ENCODE data around the gene PCDHGB3. TPM values are rescaled to one million over a fixed set of nuclear protein-coding genes. Genes with fewer than 3 reads are reported as not detected.
A peak's percentile ranks its signal among the peaks of the same experiment; 100 is the strongest.

The PCDHGB3 gene
- polyA plus RNA-seq, 3 donors, result not detected

DNA sequence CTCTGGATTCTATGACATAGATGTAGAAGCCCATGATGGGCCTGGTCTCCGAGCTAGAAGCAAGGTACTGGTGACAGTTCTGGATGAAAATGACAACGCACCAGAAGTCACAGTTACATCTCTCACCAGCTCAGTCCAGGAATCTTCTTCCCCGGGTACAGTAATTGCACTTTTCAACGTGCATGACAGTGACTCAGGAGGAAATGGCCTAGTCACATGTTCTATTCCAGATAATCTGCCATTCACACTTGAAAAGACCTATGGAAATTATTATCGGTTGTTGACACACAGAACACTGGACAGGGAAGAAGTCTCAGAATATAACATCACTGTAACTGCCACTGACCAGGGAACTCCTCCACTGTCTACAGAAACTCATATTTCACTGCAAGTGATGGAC is 13.9 kb upstream of the PCDHGB3 start:
- TF ChIP-seq CTCF (IDR thresholded peaks at IDR 0.05), result no peak
- Histone ChIP-seq H3K4me2 (replicated peaks; ENCODE audit: extremely low read depth, low read length, poor library complexity, severe bottlenecking) (no peak overlapping the region), H3K27me3 (ENCODE audit: control insufficient read depth in 2 of 2, insufficient read depth in 2 of 2, low read length in 2 of 2) (peaks cover 30 to 91% of the 10 kb centered on the region in 2 donors), H3K27ac (ENCODE audit: low read depth in 1 of 2, low read length in 2 of 2) (no peak overlapping the region), H3K9me3 (replicated peaks in 1 of 2; ENCODE audit: control insufficient read depth in 1 of 2, insufficient read depth in 1 of 2, low read length in 2 of 2) (peaks cover 54 to 75% of the 10 kb centered on the region in 2 donors), H2AFZ (ENCODE audit: insufficient read depth, low read depth, low read length, poor library complexity, severe bottlenecking) (no peak overlapping the region), H3K79me2 (ENCODE audit: insufficient read depth, low read length) (no peaks in the 10 kb centered on the region), H3K36me3 (replicated peaks in 1 of 2; ENCODE audit: control insufficient read depth in 1 of 2, insufficient read depth in 2 of 2, low read length in 2 of 2) (no peaks in the 10 kb centered on the region), H3K4me3 (replicated peaks in 1 of 3; ENCODE audit: low read depth in 2 of 3, low read length in 3 of 3) (no peak overlapping the region), H4K20me1 (ENCODE audit: insufficient read depth, low read length) (no peaks in the 10 kb centered on the region), H3K9ac (ENCODE audit: insufficient read depth, low read length, poor library complexity, severe bottlenecking) (no peak overlapping the region), H3K4me1 (ENCODE audit: control insufficient read depth in 1 of 2, insufficient read depth in 2 of 2, low read length in 2 of 2) (no peaks in the 10 kb centered on the region)
- 64% methylated on average over 4 of the region's 5 CpGs for WGBS (ENCODE audit: insufficient coverage)
- peaks cover 37 to 65% (median 59%) of the 10 kb centered on the region in 3 donors for H3K27me3 Mint-ChIP-seq (ENCODE audit: low read depth in 3 of 3)
- H3K4me3 Mint-ChIP-seq, result no peak overlapping the region
- peaks cover 2% of the 10 kb centered on the region for H3K4me1 Mint-ChIP-seq
- intact Hi-C loops (cut with micrococcal nuclease), result no loop called here
- peaks cover 10 to 12% of the 10 kb centered on the region in 2 donors for H3K36me3 Mint-ChIP-seq
- H3K9me3 Mint-ChIP-seq, result peaks cover 39 to 80% (median 62%) of the 10 kb centered on the region in 7 donors
- no peak overlapping the region for H3K27ac Mint-ChIP-seq
- DNase-seq, result no peak

DNA sequence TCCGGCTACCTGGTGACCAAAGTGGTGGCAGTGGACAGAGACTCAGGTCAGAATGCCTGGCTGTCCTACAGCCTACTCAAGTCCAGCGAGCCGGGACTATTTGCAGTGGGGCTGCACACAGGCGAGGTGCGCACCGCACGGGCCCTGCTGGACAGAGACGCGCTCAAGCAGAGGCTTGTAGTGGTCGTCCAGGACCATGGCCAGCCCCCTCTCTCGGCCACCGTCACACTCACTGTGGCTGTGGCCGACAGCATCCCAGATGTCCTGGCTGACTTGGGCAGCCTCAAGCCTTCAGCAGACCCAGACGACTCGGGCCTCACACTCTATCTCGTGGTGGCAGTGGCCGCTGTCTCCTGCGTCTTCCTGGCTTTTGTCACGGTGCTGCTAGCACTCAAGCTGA is 13.1 kb upstream of the PCDHGB3 start:
- H3K9me3 Mint-ChIP-seq, result peaks cover 38 to 80% (median 62%) of the 10 kb centered on the region in 7 donors
- Histone ChIP-seq H3K4me2 (replicated peaks; ENCODE audit: extremely low read depth, low read length, poor library complexity, severe bottlenecking) (no peak overlapping the region), H2AFZ (ENCODE audit: insufficient read depth, low read depth, low read length, poor library complexity, severe bottlenecking) (no peak overlapping the region), H3K9me3 (replicated peaks in 1 of 2; ENCODE audit: control insufficient read depth in 1 of 2, insufficient read depth in 1 of 2, low read length in 2 of 2) (peaks cover 55 to 77% of the 10 kb centered on the region in 2 donors), H3K9ac (ENCODE audit: insufficient read depth, low read length, poor library complexity, severe bottlenecking) (no peak overlapping the region), H3K79me2 (ENCODE audit: insufficient read depth, low read length) (no peaks in the 10 kb centered on the region), H3K4me1 (ENCODE audit: control insufficient read depth in 1 of 2, insufficient read depth in 2 of 2, low read length in 2 of 2) (no peaks in the 10 kb centered on the region), H3K36me3 (replicated peaks in 1 of 2; ENCODE audit: control insufficient read depth in 1 of 2, insufficient read depth in 2 of 2, low read length in 2 of 2) (no peaks in the 10 kb centered on the region), H3K27ac (ENCODE audit: low read depth in 1 of 2, low read length in 2 of 2) (no peak overlapping the region), H4K20me1 (ENCODE audit: insufficient read depth, low read length) (no peaks in the 10 kb centered on the region), H3K27me3 (ENCODE audit: control insufficient read depth in 2 of 2, insufficient read depth in 2 of 2, low read length in 2 of 2) (peaks cover 29 to 90% of the 10 kb centered on the region in 2 donors), H3K4me3 (replicated peaks in 1 of 3; ENCODE audit: low read depth in 2 of 3, low read length in 3 of 3) (no peak overlapping the region)
- H3K27ac Mint-ChIP-seq, result no peak overlapping the region
- WGBS (ENCODE audit: insufficient coverage), result 46% methylated on average over 19 of the region's 19 CpGs
- H3K27me3 Mint-ChIP-seq (ENCODE audit: low read depth in 3 of 3), result peaks cover 33 to 65% (median 58%) of the 10 kb centered on the region in 3 donors
- H3K4me1 Mint-ChIP-seq, result peaks cover 2% of the 10 kb centered on the region
- no peak for DNase-seq
- peak overlapping the region in 1 of 2 donors; percentile 39 for H3K4me3 Mint-ChIP-seq
- intact Hi-C loops (cut with micrococcal nuclease), result no loop called here
- H3K36me3 Mint-ChIP-seq, result peaks cover 12 to 15% of the 10 kb centered on the region in 2 donors
- no peak for TF ChIP-seq CTCF (IDR thresholded peaks at IDR 0.05)

Measured in CD14-positive monocyte (primary cell).